OCI-LY7 (cell line): ENCODE measurements around the gene SH3PXD2A. TPM values are rescaled to one million over a fixed set of nuclear protein-coding genes. Genes with fewer than 3 reads are reported as not detected.

ENCODE experiments used
- BruUV-seq: library from RNA; stranded (reverse); fragments of 400-500 nt; replicated peaks from 2 replicates; lab custom pipeline; 2021; lab: Mats Ljungman, UMichigan
- CTCF ChIA-PET: fragments of 300-600 bp; sonication (Branson Sonifier 250); formaldehyde crosslinking; loops from one replicate; lab custom pipeline; 2022; ENCODE audit warnings: antibody characterized with exemption; ENCODE audit not compliant: unreplicated experiment; lab: Charles Lee
- POLR2A ChIA-PET: fragments of 300-600 bp; sonication (Branson Sonifier 250); formaldehyde crosslinking; loops from one replicate; lab custom pipeline; 2022; ENCODE audit warnings: antibody characterized with exemption; lab: Charles Lee
- DNase-seq: peaks from one replicate; pipeline ENCODE4 v3.0.0-alpha.2; 2015; ENCODE audit warnings: low spot score
- H2AFZ ChIP-seq: fragments of 200-600 bp; sonication (generic), shearing (Covaris generic); 2 replicates; pipeline ENCODE4 v1.6.1; 2014; ENCODE audit warnings: mild to moderate bottlenecking, antibody characterized with exemption, low read length, moderate library complexity
- H3K27ac ChIP-seq: fragments of 200-600 bp; sonication (generic); 2 replicates; pipeline ENCODE4 v1.5.1; 2014; ENCODE audit warnings: mixed run types, low read depth, mild to moderate bottlenecking, moderate library complexity, low read length, inconsistent platforms; ENCODE audit not compliant: poor library complexity, severe bottlenecking
- H3K36me3 ChIP-seq: fragments of 200-600 bp; sonication (generic); 2 replicates; pipeline ENCODE4 v1.6.1; 2014; ENCODE audit warnings: mild to moderate bottlenecking, antibody characterized with exemption, low read length, moderate library complexity, mixed read lengths; ENCODE audit not compliant: insufficient read depth
- H3K4me1 ChIP-seq: fragments of 200-600 bp; sonication (generic); 2 replicates; pipeline ENCODE4 v1.5.1; 2014; ENCODE audit warnings: mild to moderate bottlenecking, low read length; ENCODE audit not compliant: insufficient read depth, poor library complexity, severe bottlenecking
- H3K4me2 ChIP-seq: fragments of 200-600 bp; sonication (generic); 2 replicates; pipeline ENCODE4 v1.6.1; 2014; ENCODE audit warnings: mild to moderate bottlenecking, low read length
- H3K4me3 ChIP-seq: fragments of 200-600 bp; sonication (generic); 2 replicates; pipeline ENCODE4 v1.5.1; 2014; ENCODE audit warnings: mild to moderate bottlenecking, low read depth, low read length; ENCODE audit not compliant: poor library complexity, severe bottlenecking
- H3K79me2 ChIP-seq: fragments of 200-600 bp; sonication (generic); 2 replicates; pipeline ENCODE4 v1.6.1; 2016; ENCODE audit warnings: low read depth, mild to moderate bottlenecking, low read length, moderate library complexity, mixed read lengths; ENCODE audit not compliant: insufficient read depth
- H3K9me2 ChIP-seq: fragments of 200-600 bp; sonication (generic); 2 replicates; pipeline ENCODE4 v1.6.1; 2016; ENCODE audit warnings: mild to moderate bottlenecking, low read length, mixed read lengths; ENCODE audit not compliant: insufficient read depth
- H3K9me3 ChIP-seq: fragments of 200-600 bp; sonication (generic); 2 replicates; pipeline ENCODE4 v1.6.1; 2014; ENCODE audit warnings: mild to moderate bottlenecking, mixed run types, low read length, mixed read lengths
- H4K20me1 ChIP-seq: fragments of 200-600 bp; sonication (generic); 2 replicates; pipeline ENCODE4 v1.6.1; 2014; ENCODE audit warnings: mild to moderate bottlenecking, antibody characterized with exemption, low read length, moderate library complexity, mixed read lengths; ENCODE audit not compliant: insufficient read depth
- CTCF ChIP-seq: fragments of 200-600 bp; sonication (generic); conservative IDR thresholded peaks from 2 replicates; pipeline ENCODE4 v1.5.1; 2014; ENCODE audit warnings: mild to moderate bottlenecking, antibody characterized with exemption, low read length, moderate library complexity, mixed read lengths
- EZH2phosphoT487 ChIP-seq: fragments of 200-600 bp; sonication (generic); IDR thresholded peaks from 2 replicates; pipeline ENCODE4 v1.6.1; 2018; ENCODE audit warnings: low read depth, borderline replicate concordance, mild to moderate bottlenecking, mixed run types, antibody characterized with exemption, low read length, moderate library complexity, mixed read lengths
- intact Hi-C: fragments of 100-400 bp; cut with micrococcal nuclease; formaldehyde crosslinking; loops from one replicate; pipeline ENCODE4 v1.10.0; 2022; ENCODE audit not compliant: unreplicated experiment
- total RNA-seq, 2 experiments: library from RNA; depleted of rRNA in 1 of 2; stranded (reverse); fragments of >200 nt in 1 of 2; shearing (Covaris generic) in 1 of 2; gene quantifications; 2 replicates each; pipeline ENCODE4 v1.2.3, GENCODE V29; 2014 to 2022

SH3PXD2A gene
- total RNA-seq, 2 experiments from 2014 or later: 0.85 to 5.9 TPM

GRCh38 chr10:103717341-103718246, 137.8 kb downstream of the SH3PXD2A start:
- TF ChIP-seq EZH2phosphoT487 (no peak), CTCF (no peak)
- Histone ChIP-seq H3K36me3 (no peaks in the 10 kb centered on the region), H3K4me3 (no peak overlapping the region), H3K4me1 (peaks cover 8% of the 10 kb centered on the region), H3K79me2 (no peaks in the 10 kb centered on the region), H3K9me2 (no peaks in the 10 kb centered on the region), H3K27ac (no peak overlapping the region), H3K4me2 (no peak overlapping the region), H2AFZ (no peak overlapping the region), H4K20me1 (no peaks in the 10 kb centered on the region), H3K9me3 (no peaks in the 10 kb centered on the region)
- ChIA-PET POLR2A (interaction anchor here (0.5 kb wide), 1 partner anchor 16 kb away, joined by 4 read pairs; no protein-coding TSS in a partner anchor), CTCF (no interaction called here)
- intact Hi-C loops: no loop called here
- no TSS peak for BruUV-seq
- no peak for DNase-seq

GRCh38 chr10:103716206-103717160, 138.9 kb downstream of the SH3PXD2A start:
- DNase-seq: no peak
- Histone ChIP-seq H3K4me2 (no peak overlapping the region), H4K20me1 (no peaks in the 10 kb centered on the region), H3K9me2 (no peaks in the 10 kb centered on the region), H3K27ac (no peak overlapping the region), H3K36me3 (no peaks in the 10 kb centered on the region), H3K9me3 (no peaks in the 10 kb centered on the region), H3K4me1 (peaks cover 8% of the 10 kb centered on the region), H2AFZ (no peak overlapping the region), H3K4me3 (no peak overlapping the region), H3K79me2 (no peaks in the 10 kb centered on the region)
- POLR2A ChIA-PET: interaction anchor here (0.5 kb wide), 1 partner anchor 15 kb away, joined by 4 read pairs; no protein-coding TSS in a partner anchor
- BruUV-seq: no TSS peak
- CTCF ChIA-PET: no interaction called here
- no peak for TF ChIP-seq CTCF
- no peak for TF ChIP-seq EZH2phosphoT487
- intact Hi-C loops: no loop called here
